Superior temporal gyrus (tissue), 1 donor: ENCODE results near the gene RPS6KL1.
A peak's percentile ranks its signal among the peaks of the same experiment; 100 is the strongest.
"Not testable (repeated sequence)": the region's sequence is repeated elsewhere in the genome, so short reads cannot be mapped to it uniquely, and the experiment has no call there.

Experiments
- DNase-seq: peaks from one replicate; pipeline ENCODE4 v3.0.0-alpha.2; 2016; ENCODE audit errors: extremely low spot score

Gene RPS6KL1

DNA sequence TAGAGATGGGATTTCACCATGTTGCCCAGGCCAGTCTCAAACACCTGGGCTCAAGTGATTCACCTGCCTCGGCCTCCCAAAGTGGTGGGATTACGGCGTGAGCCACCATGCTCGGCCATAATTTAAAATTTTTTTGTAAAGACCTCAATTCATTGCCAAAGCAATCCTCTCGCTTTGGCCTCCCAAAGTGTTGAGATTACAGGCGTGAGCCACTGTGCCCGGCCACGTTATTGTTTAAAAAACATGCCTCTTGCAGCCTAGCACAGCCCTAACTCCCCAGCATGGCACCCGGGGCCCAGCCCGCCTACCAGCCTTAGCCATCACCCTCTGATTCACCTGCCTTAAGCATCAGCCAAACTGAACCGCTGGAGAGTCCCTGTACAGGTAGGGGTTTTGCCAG, 13.1 kb upstream of the RPS6KL1 start:
- DNase-seq = no peak

DNA sequence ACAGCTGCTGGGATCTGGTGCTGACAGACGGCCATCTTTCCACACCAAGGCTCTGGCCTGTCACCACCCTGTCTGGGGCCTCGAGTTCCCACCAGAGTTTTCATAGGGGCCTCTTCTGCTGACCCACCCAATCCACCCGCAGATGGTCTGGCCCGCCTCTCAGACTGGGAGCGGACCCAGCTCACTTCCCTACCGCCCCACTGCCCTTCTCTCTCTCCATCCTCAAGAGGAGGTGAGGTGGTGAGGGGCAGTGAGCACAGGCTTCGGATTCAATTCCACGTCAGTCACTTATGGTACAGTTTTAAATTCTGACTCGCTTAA, 12.3 kb upstream of the RPS6KL1 start:
- no peak for DNase-seq

GRCh38 chr14:74934476-74935359, 11.7 kb upstream of the RPS6KL1 start:
- no peak for DNase-seq

- no peak for DNase-seq
These were observed 11.0 kb upstream of the RPS6KL1 start for GRCh38 chr14:74934041-74934440.

DNA sequence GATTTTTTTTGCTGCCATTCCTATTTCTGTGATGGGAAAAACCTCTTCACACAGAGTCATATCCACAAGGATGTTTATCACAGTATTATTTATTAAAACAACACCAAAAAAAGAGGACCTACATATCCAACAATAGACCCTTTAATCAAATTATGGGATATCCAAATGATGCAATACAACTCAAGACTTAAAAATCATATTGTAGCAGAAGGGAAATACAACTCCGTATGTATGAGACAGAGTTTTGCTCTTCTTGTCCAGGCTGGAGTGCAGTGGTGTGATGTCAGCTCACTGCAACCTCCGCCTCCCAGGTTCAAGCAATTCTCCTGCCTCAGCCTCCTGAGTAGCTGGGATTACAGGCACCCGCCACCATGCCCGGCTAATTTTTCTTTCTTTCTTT, 9.9 kb upstream of the RPS6KL1 start:
- DNase-seq = not testable (repeated sequence)

- DNase-seq = no peak
These were observed 9.4 kb upstream of the RPS6KL1 start for GRCh38 chr14:74932401-74932901.

GRCh38 chr14:74931744-74932143, 8.7 kb upstream of the RPS6KL1 start:
- not testable (repeated sequence) for DNase-seq

GRCh38 chr14:74929242-74929641, 6.2 kb upstream of the RPS6KL1 start:
- DNase-seq = no peak

GRCh38 chr14:74927225-74927624, 4.2 kb upstream of the RPS6KL1 start:
- no peak for DNase-seq

DNA sequence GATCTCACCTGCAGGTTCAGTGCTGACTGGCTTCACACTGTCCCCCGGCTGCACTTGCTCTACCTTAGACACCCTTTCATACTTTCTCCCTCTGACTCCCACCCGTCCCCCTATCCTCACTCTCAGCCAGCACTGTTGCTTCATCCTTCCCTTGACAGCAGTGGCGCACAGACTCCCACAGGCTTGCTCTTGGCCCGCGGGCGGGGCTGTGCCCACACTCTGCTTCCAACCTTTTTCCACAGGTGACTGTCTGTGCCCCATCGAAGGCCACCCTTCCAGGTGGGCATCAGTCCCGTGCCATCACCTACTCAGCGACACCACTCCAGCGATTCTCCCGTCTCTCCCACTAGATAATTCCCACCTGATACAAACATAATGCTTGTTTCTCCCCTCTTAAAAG, 1.0 kb upstream of the RPS6KL1 start:
- DNase-seq = no peak

DNA sequence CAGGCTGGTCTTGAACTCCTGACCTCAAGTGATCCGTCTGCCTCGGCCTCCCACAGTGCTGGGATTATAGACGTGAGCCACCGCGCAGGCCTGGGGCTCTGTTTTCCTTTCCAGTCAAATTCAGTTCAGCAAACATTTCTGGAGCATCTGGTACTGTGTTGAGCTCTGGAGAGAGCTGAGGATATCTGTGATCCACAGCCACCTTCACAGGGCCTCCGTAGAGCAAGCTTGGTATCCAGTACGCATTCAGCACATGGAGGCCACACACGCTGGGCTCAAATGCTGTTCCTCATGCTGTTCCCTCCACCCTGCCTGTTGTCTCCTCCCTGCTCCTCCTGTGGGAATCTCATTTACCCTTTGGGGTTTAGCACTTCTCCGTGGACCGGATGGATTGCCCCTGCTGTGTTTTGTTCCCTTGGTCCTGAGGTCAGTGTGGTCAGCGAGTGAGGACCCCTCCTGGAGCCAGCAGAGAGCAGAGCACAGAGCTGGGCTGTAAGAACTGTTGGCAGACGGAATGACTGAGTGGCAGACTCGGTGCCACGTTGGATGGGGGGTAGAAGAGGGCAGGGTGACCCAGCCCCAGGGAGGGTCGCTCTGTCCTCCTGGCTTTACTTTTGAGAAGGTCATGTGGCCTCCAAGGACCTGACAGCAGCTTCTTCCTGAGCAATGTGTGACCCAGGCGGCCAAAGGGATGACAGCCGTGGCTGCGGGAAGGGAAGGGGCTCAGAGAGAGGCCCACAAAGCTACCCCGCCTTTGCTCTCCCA, 891 bp downstream of the RPS6KL1 start:
- no peak for DNase-seq

DNA sequence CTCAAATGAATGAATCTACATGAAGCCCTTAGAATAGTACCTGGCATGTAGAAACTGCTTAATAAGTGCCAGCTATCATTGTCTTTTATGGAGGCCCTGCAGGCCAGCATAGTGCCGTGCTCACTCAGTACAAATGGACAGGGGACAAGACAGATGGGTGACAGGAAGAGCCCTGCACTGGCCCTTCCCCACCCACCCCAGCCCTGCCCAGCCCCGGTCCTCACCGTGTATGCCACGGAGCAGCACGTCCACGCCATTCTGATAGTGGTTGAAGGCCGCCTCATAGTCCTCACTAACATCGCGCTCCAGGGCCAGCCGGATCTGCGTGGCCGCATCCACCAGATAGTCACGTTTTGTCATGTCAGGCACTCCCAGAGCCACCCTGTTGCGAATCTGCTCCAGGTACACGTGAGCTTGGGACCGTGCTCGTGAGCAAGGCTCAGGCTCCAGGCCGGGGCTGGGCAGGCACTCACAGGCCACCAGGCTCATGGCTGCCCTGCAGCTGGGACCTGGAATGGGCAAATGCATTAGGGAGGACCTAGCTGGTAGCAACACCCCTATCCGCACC, 1.9 kb downstream of the RPS6KL1 start:
- no peak for DNase-seq

DNA sequence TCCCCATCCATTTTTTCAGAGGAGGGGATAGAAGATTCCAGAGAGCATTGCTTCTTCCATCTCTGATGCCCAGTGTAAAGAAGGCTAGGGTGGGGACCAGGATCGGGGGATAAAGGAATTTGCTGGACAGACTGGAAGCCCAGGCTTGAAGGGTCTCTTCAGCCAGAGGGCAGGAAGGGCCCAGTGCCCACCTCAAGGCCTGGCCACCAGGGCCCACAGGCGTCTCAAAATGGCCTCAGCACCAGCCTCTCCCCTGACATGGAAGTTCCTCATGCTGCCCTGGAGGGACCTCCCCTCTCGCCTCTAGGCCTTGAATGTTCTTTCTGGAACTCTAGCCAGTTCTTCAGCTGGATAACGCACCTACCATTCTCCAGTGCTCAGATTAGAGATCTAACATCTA, 2.8 kb downstream of the RPS6KL1 start:
- DNase-seq = no peak

- DNase-seq = no peak
These were observed 3.5 kb downstream of the RPS6KL1 start for GRCh38 chr14:74919421-74920165.

GRCh38 chr14:74918380-74918779, 4.7 kb downstream of the RPS6KL1 start:
- no peak for DNase-seq

DNA sequence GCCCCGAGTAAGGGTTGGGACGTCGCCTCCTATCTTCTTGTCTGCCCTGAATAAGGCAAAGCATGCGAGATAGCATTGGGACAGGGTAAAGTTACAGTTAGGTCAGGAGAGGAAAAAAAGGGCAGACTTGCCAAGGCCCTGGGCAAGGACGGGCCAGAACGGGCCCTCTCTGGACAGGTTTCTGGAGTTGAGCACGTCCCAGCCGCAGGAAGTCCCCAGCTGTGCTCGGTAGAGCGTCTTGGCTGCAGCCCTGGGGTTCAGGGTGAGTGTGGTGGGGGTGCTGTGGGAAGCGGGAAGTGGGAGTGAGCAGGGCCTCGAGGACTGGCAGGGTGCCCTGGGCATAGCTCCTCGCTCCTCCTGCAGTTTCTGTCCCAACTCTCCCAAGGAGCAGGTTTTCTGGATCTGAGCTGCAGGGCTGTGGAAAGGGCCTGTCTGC, 5.4 kb downstream of the RPS6KL1 start:
- no peak for DNase-seq

DNA sequence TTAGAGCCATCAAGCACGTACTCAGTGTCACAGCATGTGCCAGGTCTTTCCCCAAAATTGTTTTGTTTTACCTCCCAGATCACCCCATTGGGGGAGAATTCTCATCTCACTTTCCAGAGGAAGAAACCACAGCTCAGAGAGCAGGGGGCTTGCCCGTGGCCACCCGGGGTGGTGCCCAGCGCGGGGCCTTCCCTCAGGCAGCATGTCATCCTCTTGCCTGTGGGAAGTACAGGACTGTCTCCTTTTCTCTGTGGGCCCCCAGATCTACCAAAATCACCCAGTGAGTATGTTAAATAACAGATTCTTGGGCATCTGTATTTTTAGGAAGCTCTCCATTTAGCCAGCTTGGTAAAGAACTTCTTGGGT, 5.9 kb downstream of the RPS6KL1 start:
- DNase-seq = no peak

DNA sequence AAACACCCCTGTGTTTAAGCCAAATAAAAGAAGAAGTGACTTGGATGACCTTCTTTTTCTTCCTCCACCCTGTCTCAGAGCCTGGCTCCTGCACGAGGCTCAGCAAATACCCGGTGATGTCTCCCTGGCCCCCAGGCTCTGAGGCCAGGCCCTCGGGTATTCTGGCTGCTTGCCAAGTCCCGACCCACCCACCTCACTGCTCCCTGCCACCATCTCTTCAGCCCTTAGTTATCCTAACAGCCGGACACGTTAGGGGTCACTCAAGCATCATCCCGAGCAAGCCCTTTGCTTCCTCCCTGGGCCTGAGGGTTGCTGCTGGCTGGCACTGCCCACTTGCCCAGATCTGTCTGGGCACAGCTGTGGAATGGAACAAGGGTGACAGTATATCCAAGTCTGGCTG, 7.2 kb downstream of the RPS6KL1 start:
- DNase-seq = no peak

- no peak for DNase-seq
These were observed 7.6 kb downstream of the RPS6KL1 start for GRCh38 chr14:74915426-74915825.

DNA sequence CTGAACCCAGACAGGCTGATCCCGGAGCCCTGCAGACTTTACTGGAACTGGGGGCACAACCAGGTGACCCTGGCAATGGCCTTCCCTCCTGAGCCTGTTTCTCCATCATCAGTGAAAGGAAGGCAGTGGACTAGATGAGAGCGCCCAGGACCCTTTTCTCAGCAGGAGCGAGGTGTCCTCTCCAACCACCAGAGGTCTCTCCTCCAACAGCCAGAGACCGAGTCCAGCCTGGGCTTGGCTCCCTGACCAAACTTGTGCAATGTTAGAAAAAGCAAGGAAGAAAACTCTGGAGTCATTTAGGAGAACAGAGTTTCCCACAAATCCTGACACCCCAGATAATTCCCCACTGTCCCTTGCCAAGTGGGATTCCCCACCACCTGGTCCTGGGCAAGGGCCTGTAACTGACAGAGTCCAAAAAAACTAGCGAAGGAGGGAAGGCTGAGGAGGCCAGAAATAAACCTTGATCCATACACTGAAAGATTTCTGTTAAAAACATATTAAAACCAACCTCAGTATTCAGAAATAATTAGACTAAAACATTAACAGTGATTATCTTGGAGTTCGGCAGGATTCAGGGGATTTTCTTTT, 9.0 kb downstream of the RPS6KL1 start:
- peak; percentile 82 for DNase-seq

DNA sequence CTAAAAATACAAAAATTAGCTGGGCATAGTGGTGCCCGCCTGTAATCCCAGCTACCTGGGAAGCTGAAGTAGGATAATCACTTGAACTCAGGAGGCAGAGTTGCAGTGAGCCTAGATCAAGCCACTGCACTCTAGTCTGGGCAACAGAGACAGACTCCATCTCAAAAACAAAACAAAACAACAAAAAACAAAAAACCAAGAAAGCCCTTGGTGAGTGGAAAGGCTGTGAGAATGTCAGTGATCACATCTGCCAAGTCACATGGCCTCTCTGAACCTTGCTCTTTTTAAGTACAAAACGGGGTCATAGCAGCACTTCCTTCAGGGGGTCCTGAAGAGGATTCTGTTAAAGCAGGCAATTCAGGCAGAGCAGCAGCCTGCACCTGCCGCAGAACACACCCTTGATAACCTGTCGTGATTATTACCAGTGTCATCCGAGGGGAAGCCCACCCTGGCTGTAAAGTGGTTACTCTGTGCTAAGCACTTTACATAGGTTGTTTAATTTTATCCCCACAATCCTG, 9.6 kb downstream of the RPS6KL1 start:
- DNase-seq = no peak
